Measurements from ENCODE around the gene SNRK. TPM values are rescaled to one million over a fixed set of nuclear protein-coding genes. Genes with fewer than 3 reads are reported as not detected.

The SNRK gene
- total RNA-seq, 1 donor from 2014 or later: 18.2 TPM

DNA sequence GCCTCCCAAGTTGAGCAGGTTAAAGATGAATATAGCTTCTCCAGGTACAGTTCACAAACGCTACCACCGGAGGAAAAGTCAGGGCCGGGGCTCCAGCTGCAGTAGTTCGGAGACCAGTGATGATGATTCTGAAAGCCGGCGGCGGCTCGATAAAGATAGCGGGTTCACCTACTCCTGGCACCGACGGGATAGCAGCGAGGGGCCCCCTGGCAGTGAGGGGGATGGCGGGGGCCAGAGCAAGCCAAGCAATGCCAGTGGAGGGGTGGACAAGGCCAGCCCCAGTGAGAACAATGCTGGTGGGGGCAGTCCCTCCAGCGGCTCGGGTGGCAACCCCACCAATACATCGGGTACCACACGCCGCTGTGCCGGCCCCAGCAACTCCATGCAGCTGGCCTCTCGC is 61.4 kb downstream of the SNRK start:
- peaks cover 59% of the 10 kb centered on the region for H3K36me3 Mint-ChIP-seq (ENCODE audit: low read depth)
- H3K27ac Mint-ChIP-seq (ENCODE audit: unreplicated experiment): no peak overlapping the region
- no peak for DNase-seq (ENCODE audit: low read depth, low spot score)

DNA sequence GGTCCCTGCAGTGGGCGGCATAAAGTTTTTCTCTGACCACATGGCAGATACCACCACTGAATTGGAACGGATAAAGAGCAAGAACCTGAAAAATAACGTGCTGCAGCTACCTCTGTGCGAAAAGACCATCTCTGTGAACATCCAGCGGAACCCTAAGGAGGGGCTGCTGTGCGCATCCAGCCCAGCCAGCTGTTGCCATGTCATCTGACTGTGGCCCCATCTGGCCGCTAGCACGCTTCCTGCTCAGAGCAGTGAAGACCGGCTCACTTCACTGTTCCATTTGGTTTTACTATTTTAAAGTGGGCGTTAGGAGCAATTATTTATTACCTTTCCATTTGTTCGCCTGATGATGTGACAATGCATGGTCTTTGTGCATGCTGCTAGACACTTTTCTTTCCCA is 62.0 kb downstream of the SNRK start:
- Mint-ChIP-seq H3K36me3 (ENCODE audit: low read depth) (peaks cover 64% of the 10 kb centered on the region), H3K4me1 (peaks cover 12% of the 10 kb centered on the region), H3K27ac (ENCODE audit: unreplicated experiment) (no peak overlapping the region), H3K27me3 (ENCODE audit: low read depth) (no peaks in the 10 kb centered on the region), H3K4me3 (no peak overlapping the region), H3K9me3 (peaks cover 18% of the 10 kb centered on the region)
- TF ChIP-seq, protein P1, sequence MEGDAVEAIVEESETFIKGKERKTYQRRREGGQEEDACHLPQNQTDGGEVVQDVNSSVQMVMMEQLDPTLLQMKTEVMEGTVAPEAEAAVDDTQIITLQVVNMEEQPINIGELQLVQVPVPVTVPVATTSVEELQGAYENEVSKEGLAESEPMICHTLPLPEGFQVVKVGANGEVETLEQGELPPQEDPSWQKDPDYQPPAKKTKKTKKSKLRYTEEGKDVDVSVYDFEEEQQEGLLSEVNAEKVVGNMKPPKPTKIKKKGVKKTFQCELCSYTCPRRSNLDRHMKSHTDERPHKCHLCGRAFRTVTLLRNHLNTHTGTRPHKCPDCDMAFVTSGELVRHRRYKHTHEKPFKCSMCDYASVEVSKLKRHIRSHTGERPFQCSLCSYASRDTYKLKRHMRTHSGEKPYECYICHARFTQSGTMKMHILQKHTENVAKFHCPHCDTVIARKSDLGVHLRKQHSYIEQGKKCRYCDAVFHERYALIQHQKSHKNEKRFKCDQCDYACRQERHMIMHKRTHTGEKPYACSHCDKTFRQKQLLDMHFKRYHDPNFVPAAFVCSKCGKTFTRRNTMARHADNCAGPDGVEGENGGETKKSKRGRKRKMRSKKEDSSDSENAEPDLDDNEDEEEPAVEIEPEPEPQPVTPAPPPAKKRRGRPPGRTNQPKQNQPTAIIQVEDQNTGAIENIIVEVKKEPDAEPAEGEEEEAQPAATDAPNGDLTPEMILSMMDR (conservative IDR thresholded peaks at IDR 0.05): no peak
- no peak for DNase-seq (ENCODE audit: low read depth, low spot score)

More for the DNA sequence above, 61.4 kb downstream of the SNRK start:
- TF ChIP-seq, protein P1 (conservative IDR thresholded peaks at IDR 0.05): no peak
- Mint-ChIP-seq H3K4me1 (peaks cover 12% of the 10 kb centered on the region), H3K9me3 (peaks cover 14% of the 10 kb centered on the region), H3K4me3 (no peak overlapping the region), H3K27me3 (ENCODE audit: low read depth) (no peaks in the 10 kb centered on the region)

DNA sequence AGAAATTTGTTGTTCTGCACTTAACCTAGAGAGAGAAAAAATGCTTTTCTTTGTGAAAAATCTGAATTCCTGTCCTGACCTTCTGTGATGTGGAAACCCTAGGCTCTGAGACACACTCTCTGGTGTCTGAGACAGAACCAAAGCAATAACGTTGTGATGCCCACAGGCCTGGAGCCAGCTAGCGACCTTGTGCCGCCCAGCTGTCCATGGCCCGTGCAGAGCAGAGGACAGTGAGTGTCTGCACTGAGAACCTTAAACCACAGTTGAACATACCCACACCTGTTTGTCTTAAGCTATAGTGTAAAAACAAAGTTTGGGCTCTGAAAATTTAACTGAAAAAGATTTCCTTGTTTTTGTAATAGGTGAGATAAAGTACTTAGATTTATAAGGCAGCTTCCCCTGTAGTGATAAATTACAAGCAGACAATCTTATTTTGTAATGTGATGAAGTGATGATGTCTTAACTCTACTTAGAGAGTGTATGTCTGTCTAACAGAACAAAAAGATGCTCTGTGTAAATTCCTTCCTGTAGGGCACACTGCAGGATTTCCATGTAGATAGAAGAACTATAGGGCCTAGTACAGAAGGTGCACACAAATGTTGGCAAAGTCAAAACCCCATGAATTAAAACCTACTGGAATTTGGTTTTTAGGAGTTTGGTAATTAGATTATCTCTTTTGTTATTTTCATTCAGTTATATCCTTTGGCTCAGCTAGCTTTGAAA is 62.7 kb downstream of the SNRK start:
- peaks cover 5% of the 10 kb centered on the region for H3K4me1 Mint-ChIP-seq
- peaks cover 63% of the 10 kb centered on the region for H3K36me3 Mint-ChIP-seq (ENCODE audit: low read depth)
- peaks cover 24% of the 10 kb centered on the region for H3K9me3 Mint-ChIP-seq
- TF ChIP-seq, protein P1 (conservative IDR thresholded peaks at IDR 0.05): no peak
- no peak overlapping the region for H3K4me3 Mint-ChIP-seq
- DNase-seq (ENCODE audit: low read depth, low spot score): no peak
- H3K27me3 Mint-ChIP-seq (ENCODE audit: low read depth): no peaks in the 10 kb centered on the region
- no peak overlapping the region for H3K27ac Mint-ChIP-seq (ENCODE audit: unreplicated experiment)

DNA sequence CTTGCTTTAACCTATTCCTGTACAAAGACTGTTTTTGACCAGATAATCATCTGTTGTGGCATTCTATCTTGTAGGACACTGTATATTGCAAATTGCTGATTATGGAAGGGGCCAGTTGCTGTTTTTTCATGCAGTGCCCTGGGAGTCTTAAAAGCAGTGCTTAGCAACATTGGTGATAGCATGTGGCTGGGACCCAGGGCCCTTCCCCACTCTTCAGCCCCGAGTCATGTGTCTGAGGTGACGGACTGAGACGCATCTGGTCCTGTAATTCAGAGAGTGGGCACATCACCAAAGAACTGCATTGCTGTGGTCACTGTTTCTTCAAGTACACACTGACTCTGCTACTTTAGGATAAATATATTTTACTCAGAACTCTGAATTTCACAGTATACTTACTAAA is 63.4 kb downstream of the SNRK start:
- Mint-ChIP-seq H3K27me3 (ENCODE audit: low read depth) (no peaks in the 10 kb centered on the region), H3K4me1 (peaks cover 4% of the 10 kb centered on the region), H3K27ac (ENCODE audit: unreplicated experiment) (no peak overlapping the region), H3K36me3 (ENCODE audit: low read depth) (peaks cover 65% of the 10 kb centered on the region), H3K9me3 (peaks cover 31% of the 10 kb centered on the region), H3K4me3 (no peak overlapping the region)
- TF ChIP-seq, protein P1 (conservative IDR thresholded peaks at IDR 0.05): no peak
- no peak for DNase-seq (ENCODE audit: low read depth, low spot score)

DNA sequence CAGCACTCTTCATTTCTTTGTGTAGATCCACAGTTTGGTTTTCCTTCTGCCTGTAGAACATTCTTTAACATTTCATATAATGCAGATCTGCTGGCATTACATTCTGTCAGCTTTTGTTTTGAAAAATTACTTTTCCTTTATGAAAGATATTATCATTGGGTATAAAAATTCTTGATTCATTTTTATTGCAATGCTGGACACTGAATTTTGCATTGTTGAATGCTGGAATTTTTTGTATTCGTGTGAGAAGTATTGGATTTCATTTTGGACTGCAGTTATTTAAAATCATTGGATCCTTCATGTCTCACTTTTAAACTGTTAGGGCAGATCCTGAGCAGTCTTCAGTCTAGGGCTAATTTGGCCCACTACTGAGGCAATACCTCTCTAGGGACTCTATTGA is 67.1 kb downstream of the SNRK start:
- peaks cover 59% of the 10 kb centered on the region for H3K36me3 Mint-ChIP-seq (ENCODE audit: low read depth)

More for the DNA sequence above, 67.1 kb downstream of the SNRK start:
- DNase-seq (ENCODE audit: low read depth, low spot score): no peak
- Mint-ChIP-seq H3K9me3 (peaks cover 47% of the 10 kb centered on the region), H3K4me3 (no peak overlapping the region), H3K4me1 (peaks cover 4% of the 10 kb centered on the region), H3K27ac (ENCODE audit: unreplicated experiment) (no peak overlapping the region), H3K27me3 (ENCODE audit: low read depth) (no peaks in the 10 kb centered on the region)
- TF ChIP-seq, protein P1 (conservative IDR thresholded peaks at IDR 0.05): no peak
